ENCODE measurements around the gene SERPINA1. TPM values are rescaled to one million over a fixed set of nuclear protein-coding genes. Genes with fewer than 3 reads are reported as not detected.

The SERPINA1 gene
- total RNA-seq, 2 donors from 2014 or later, result 15.2 to 22.4 TPM

GRCh38 chr14:94345344-94346064, 42.9 kb downstream of the SERPINA1 start:
- DNase-seq (ENCODE audit: low spot score) (no peak), ATAC-seq (ENCODE audit: insufficient number of reproducible peaks, low FRiP score, low read depth) (no peak)
- Histone ChIP-seq H3K36me3 (no peaks in the 10 kb centered on the region), H3K4me3 (no peak overlapping the region), H3K27ac (no peak overlapping the region), H3K9me3 (no peaks in the 10 kb centered on the region), H3K4me1 (ENCODE audit: control insufficient read depth in 1 of 2, low read depth in 2 of 2) (peaks cover 0 to 15% of the 10 kb centered on the region in 2 donors), H3K27me3 (replicated peaks; ENCODE audit: insufficient read depth) (no peaks in the 10 kb centered on the region)
- TF ChIP-seq CTCF (IDR thresholded peaks at IDR 0.05), result no peak

GRCh38 chr14:94344389-94344788, 44.0 kb downstream of the SERPINA1 start:
- TF ChIP-seq CTCF (IDR thresholded peaks at IDR 0.05), result no peak
- Histone ChIP-seq H3K36me3 (no peaks in the 10 kb centered on the region), H3K9me3 (no peaks in the 10 kb centered on the region), H3K4me3 (no peak overlapping the region), H3K27ac (no peak overlapping the region), H3K27me3 (replicated peaks; ENCODE audit: insufficient read depth) (no peaks in the 10 kb centered on the region), H3K4me1 (ENCODE audit: control insufficient read depth in 1 of 2, low read depth in 2 of 2) (peaks cover 0 to 15% of the 10 kb centered on the region in 2 donors)
- DNase-seq (ENCODE audit: low spot score), result no peak
- ATAC-seq (ENCODE audit: insufficient number of reproducible peaks, low FRiP score, low read depth), result no peak

GRCh38 chr14:94343238-94344005, 45.0 kb downstream of the SERPINA1 start:
- Histone ChIP-seq H3K4me1 (ENCODE audit: control insufficient read depth in 1 of 2, low read depth in 2 of 2) (peaks cover 0 to 15% of the 10 kb centered on the region in 2 donors), H3K27ac (no peak overlapping the region), H3K27me3 (replicated peaks; ENCODE audit: insufficient read depth) (no peaks in the 10 kb centered on the region), H3K4me3 (no peak overlapping the region), H3K36me3 (no peaks in the 10 kb centered on the region), H3K9me3 (no peaks in the 10 kb centered on the region)
- no peak for TF ChIP-seq CTCF (IDR thresholded peaks at IDR 0.05)
- no peak for ATAC-seq (ENCODE audit: insufficient number of reproducible peaks, low FRiP score, low read depth)
- no peak for DNase-seq (ENCODE audit: low spot score)

- no peaks in the 10 kb centered on the region for H3K27me3 ChIP-seq (replicated peaks; ENCODE audit: insufficient read depth)
- H3K36me3 ChIP-seq, result no peaks in the 10 kb centered on the region
- no peak overlapping the region for H3K27ac ChIP-seq
- H3K9me3 ChIP-seq, result no peaks in the 10 kb centered on the region
- H3K4me3 ChIP-seq, result no peak overlapping the region
- H3K4me1 ChIP-seq (ENCODE audit: control insufficient read depth in 1 of 2, low read depth in 2 of 2), result peaks cover 0 to 15% of the 10 kb centered on the region in 2 donors
- peak; percentile 77 for DNase-seq (ENCODE audit: low spot score)
- TF ChIP-seq CTCF (IDR thresholded peaks at IDR 0.05), result no peak
- ATAC-seq (ENCODE audit: insufficient number of reproducible peaks, low FRiP score, low read depth), result peak; percentile 54
Observed at GRCh38 chr14:94342334-94342934, 46.0 kb downstream of the SERPINA1 start.
